Left hindlimb (tissue), 1 donor: ENCODE data around the gene LEKR1.
"Not testable (repeated sequence)": the region's sequence is repeated elsewhere in the genome, so short reads cannot be mapped to it uniquely, and the experiment has no call there.

Source experiments
- DNase-seq: peaks from one replicate; pipeline ENCODE4 v3.0.0-alpha.2; 2018

The LEKR1 gene

GRCh38 chr3:156838035-156838434 lies 11.9 kb downstream of the LEKR1 start:
- no peak for DNase-seq

GRCh38 chr3:156840826-156841689 lies 14.9 kb downstream of the LEKR1 start:
- DNase-seq = no peak

DNA sequence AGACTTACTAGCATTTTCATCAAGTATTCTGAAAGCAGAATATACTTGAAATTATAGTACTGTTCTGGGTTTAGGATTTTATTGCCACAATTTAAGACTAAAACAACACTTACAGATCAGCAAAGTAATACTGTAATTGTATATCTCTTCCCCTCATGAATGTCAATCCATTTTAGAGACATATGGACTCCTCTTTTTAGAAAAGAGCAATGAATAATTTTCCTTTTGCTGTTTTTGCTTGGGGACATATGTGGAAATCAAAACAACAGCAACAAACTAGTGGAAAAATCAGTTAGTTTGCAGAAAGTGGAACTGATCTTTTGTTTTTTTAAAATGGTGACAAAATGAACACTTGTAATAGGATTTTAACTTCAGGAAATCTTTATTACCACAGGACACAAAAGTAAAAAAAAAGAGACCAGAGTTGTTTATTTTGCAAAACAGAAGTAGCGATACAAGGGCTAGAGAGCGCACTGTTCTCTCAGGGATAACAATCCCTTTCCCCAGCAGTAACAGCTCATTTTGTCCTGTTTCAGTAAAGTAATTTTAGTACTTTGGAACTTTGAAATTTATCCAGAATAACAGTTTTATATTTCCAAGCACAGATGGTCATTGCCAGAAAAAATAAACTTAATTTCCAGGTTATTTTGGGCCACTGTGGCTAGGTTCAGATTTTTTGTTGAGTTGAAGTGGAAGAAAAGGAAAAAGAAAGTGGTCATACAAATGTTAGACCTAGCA lies 17.1 kb downstream of the LEKR1 start:
- DNase-seq = no peak

DNA sequence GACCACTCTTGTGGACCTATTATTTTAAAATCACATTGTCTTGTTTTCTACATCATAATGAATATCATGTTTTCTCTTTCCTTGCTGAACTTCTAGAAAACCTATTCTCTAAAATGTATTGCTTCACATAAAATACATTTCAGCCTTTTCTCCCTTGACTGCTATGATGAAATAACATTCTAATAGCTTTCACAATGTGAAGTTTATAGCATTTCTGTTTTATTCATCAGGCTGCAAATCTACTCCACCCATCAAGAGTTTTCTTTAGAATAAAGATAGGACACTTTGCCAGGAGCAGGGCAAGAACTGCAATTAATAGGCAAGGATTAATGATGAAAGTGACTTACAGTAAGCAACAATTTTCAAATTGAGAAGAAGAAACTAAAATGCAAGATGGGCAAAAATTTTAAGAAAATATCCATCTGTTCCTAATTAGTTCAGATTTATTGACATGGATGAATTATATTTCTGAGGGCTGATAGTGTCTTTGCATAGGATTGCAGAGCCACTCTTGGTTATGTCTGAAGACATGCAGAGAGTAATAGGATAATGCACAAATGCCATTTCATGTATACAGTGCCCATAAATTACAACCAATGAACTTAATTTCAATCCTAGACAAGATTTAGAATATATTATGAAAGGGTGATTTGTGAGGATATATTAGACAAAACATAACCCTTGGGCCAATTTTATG lies 21.7 kb downstream of the LEKR1 start:
- DNase-seq = no peak

DNA sequence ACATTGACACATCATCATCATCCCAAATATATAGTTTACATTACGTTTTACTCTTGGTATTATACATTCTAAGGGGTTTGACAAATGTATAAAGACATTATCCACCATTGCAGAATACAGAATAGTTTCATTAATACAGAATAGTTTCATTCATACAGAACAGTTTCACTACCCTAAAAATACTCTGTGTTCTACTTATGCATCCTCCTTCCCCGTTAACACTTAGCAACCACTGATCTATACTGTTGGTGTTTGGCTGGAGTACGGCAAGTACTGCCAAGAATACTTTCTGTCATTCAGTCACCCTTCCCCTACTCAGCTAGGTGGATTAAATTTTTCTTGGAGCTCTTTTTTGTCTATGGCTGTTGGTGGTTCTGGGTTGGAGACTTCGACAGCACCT lies 33.4 kb downstream of the LEKR1 start:
- DNase-seq = no peak

- DNase-seq = no peak
Measured at GRCh38 chr3:156860873-156861272, 34.7 kb downstream of the LEKR1 start.

- DNase-seq = no peak
Measured at GRCh38 chr3:156862338-156862737, 36.2 kb downstream of the LEKR1 start.

- DNase-seq = no peak
Measured at GRCh38 chr3:156865732-156866131, 39.6 kb downstream of the LEKR1 start.

- no peak for DNase-seq
Measured at GRCh38 chr3:156867174-156867573, 41.0 kb downstream of the LEKR1 start.

DNA sequence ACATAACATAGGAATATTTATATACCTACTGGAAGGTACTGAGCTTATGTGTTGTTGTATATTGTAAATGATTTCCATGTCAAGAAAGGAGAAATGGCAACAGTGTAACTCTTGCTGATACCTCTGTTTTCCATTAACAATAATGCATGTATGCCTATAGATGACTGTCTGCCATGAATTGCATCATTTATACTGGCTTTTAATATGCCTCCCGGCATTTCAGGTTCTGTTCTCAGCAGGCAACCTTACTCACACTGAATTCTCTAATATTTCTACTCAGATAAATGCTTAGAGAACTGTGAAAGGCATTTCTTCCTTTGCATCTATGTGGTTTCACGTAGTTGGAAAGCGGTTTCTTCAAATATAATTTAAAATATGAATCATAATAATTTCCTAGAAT lies 41.8 kb downstream of the LEKR1 start:
- no peak for DNase-seq

DNA sequence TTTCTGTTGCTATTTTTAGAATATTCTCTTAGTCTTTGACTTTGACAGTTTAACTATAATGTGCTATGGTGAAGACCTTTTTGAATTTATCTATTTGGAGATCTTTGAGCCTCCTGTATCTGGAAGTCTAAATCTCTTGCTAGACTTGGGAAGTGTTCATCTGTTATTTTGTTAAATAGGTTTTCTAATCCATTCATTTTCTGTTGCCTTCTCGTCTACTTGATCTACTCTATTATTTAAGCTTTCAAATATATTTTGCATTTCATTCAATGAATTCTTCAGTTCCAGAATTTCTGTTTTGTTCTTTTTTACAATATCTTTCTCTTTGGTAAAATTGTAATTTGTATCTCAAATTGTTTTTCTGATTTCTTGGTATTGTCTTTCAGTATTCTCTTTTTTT lies 47.8 kb downstream of the LEKR1 start:
- DNase-seq = no peak

GRCh38 chr3:156879491-156879890 lies 53.3 kb downstream of the LEKR1 start:
- not testable (repeated sequence) for DNase-seq

DNA sequence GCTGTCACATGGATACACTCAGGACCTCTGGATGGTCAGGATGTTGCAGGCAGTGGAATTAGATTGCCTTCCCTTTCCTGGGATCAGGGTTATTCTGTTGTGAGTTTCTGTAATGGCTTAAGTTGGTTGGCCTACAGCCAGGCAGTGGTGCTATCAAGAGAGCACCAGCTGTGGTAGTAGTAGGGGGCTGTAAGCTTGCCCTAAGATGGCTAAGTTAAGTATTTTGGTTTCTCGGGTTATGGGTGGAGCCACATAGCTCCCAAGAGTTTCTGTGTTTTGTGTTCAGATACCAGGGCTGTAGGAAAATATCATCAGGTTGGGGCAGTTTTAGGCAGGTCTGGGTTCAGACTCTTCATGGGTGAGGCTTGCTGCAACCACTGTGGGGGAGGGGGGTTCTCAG lies 59.6 kb downstream of the LEKR1 start:
- no peak for DNase-seq

- DNase-seq = no peak
Measured at GRCh38 chr3:156888176-156888575, 62.0 kb downstream of the LEKR1 start.

- no peak for DNase-seq
Measured at GRCh38 chr3:156888576-156888975, 62.4 kb downstream of the LEKR1 start.

GRCh38 chr3:156892701-156893100 lies 66.5 kb downstream of the LEKR1 start:
- DNase-seq = no peak

DNA sequence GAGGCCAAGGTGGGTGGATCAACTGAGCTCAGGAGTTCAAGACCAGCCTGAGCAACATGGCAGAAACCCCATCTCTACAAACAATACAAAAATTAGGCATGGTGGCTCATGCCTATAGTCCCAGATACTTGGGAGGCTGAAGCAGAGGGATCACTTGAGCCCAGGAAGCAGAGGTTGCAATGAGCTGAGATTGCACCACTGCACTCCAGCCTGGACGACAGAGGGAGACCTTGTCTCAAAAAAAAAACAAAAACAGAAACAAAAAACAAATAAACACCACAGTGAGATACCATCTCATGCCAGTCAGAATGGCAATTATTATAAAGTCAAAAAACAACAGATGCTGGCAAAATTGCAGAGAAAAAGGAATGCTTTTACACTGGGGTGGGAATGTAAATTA lies 69.2 kb downstream of the LEKR1 start:
- not testable (repeated sequence) for DNase-seq

- DNase-seq = not testable (repeated sequence)
Measured at GRCh38 chr3:156897851-156898250, 71.7 kb downstream of the LEKR1 start.

DNA sequence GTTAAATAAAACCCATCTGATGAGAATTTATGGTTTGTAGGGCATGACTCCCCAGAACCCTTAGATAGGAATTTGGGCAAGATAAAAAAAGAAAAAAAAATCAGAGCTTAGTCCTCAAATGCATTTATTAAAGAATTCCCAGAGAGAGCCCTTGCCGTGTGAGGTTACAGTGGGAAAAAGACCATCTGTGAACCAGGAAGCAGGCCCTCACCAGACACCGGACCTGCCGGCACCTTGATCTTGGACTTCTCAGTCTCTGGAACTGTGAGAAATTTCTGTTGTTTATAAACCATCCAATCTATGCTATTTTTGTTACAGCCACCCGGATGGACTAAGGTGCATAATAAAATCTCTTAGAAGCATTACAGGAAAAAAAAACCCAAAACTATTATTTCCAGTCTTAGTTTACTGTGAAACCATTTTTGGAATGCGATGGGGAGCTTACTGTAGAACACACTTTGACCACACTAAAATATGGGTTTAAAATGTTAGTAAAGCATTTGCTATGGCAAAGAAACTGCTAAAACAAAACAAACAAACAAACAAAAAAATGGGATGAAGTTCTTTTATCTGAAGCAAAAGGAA lies 72.2 kb downstream of the LEKR1 start:
- DNase-seq = no peak

DNA sequence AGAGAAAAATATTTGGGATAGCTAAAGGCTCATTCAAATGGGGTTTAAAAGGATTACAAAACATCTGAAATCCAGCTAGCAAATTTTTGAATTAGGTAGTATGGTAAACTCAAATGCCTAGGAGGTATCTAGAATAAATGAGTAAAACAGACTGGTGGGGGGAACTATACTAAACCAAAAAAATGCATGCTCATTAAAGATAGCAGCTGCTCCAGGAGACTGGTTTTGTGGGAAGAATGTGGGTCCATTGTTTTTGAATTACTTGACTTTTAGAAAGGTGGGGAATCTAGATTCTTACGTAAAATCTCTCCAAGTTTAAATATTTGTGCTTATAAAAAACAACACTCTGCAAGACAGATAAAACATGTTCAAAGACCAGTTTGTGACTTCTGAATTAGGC lies 73.8 kb downstream of the LEKR1 start:
- no peak for DNase-seq

- DNase-seq = no peak
Measured at GRCh38 chr3:156902916-156903315, 76.8 kb downstream of the LEKR1 start.

GRCh38 chr3:156906275-156906674 lies 80.1 kb downstream of the LEKR1 start:
- no peak for DNase-seq

DNA sequence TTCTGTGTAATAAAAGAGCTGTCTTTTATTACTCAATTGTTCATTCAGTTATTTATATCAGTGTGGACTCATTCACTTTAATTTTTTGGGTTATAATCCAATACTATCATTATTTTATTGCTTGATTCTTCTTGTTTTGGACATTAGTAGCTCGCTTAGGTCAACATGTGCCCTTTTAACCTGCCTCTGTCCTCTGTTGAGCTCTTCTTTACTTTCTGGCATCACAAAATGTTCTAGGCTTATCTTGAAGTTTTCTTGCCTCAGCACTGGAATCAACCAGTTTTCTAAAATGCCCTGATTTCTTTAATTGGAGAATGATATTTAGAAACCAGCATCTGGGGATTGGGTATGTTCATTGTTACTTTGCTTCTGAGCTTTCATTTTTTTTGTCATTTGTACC lies 82.2 kb downstream of the LEKR1 start:
- no peak for DNase-seq
